Stomach (tissue), 9 donors: ENCODE measurements around the gene APP. TPM values are rescaled to one million over a fixed set of nuclear protein-coding genes. Genes with fewer than 3 reads are reported as not detected.

ENCODE experiments used
- DNase-seq, 2 donors: peaks; one replicate each; pipeline versions ENCODE4 v3.0.0 to v3.0.0-alpha.2; 2013 to 2019
- H3K27ac ChIP-seq, 5 donors: fragments of 200-600 bp in 4 of 5; sonication (generic) in 4 of 5; one replicate each; pipeline ENCODE4 v1.5.1; 2013 to 2019; ENCODE audit warnings: mild to moderate bottlenecking in 1 of 5, moderate library complexity in 1 of 5
- H3K27me3 ChIP-seq, 3 donors: fragments of 200-600 bp; sonication (generic); one replicate each; pipeline ENCODE4 v1.5.1; 2017 to 2019; ENCODE audit warnings: mixed run types in 1 of 3
- H3K36me3 ChIP-seq, 4 donors: fragments of 200-600 bp; sonication (generic); 1 replicate in 3 of 4; 2 replicates in 1 of 4; pipeline ENCODE4 v1.5.1; 2016 to 2019
- H3K4me1 ChIP-seq, 4 donors: fragments of 200-600 bp; sonication (generic); one replicate each; pipeline ENCODE4 v1.5.1; 2016 to 2019
- H3K4me3 ChIP-seq, 4 donors: fragments of 200-600 bp; sonication (generic) in 3 of 4; one replicate each; pipeline ENCODE4 v1.5.1; 2016 to 2019; ENCODE audit warnings: mild to moderate bottlenecking in 1 of 4
- H3K9me3 ChIP-seq, 4 donors: fragments of 200-600 bp; sonication (generic); one replicate each; pipeline ENCODE4 v1.5.1; 2016 to 2019
- EP300 ChIP-seq: sonication (generic); formaldehyde crosslinking; IDR thresholded peaks from one replicate; pipeline ENCODE4 v1.6.1; 2017; ENCODE audit warnings: antibody characterized with exemption
- POLR2A ChIP-seq, 4 donors: fragments of 450-650 bp; IDR thresholded peaks; one replicate each; pipeline ENCODE4 v1.6.1; 2016; ENCODE audit warnings: antibody characterized with exemption in 4 of 4, control low read depth in 2 of 4, mild to moderate bottlenecking in 1 of 4, moderate library complexity in 1 of 4
- POLR2AphosphoS5 ChIP-seq, 3 donors: sonication (generic); formaldehyde crosslinking; IDR thresholded peaks; one replicate each; pipeline ENCODE4 v1.6.1; 2016; ENCODE audit warnings: antibody characterized with exemption in 3 of 3
- WGBS, 5 donors: extraction: QIAGEN DNeasy Blood & Tissue Kit in 3 of 5; methylation state at CpG; one replicate each; pipeline versions ENCODE4 v1.1.5 to v1.1.7; 2013 to 2018; 5-methylcytosine and 5-hydroxymethylcytosine counted together
- intact Hi-C: fragments of 100-400 bp; cut with DNase I; formaldehyde crosslinking; loops from one replicate; pipeline ENCODE4 v1.15.1; 2023; ENCODE audit warnings: low total_unique reads
- polyA plus RNA-seq, 3 donors: library from polyadenylated mRNA; stranded (reverse); fragments of 200-250 nt; gene quantifications; one replicate each; pipeline ENCODE4 v1.2.3, GENCODE V29; 2013
- total RNA-seq, 5 donors: library from RNA; depleted of rRNA; stranded (reverse); fragments of >200 nt; gene quantifications; one replicate each; pipeline versions ENCODE4 v1.1.0 to v1.2.3, GENCODE V29; 2014 to 2016
- TF ChIP-seq, protein P1 (sequence below), 7 experiments: fragments of 450-650 bp in 4 of 7; fragments of 200-600 bp in 3 of 7; sonication (generic) in 3 of 7; IDR thresholded peaks; one replicate each; pipeline ENCODE4 v1.5.1; 2016 to 2019; ENCODE audit warnings: antibody characterized with exemption in 7 of 7, control low read depth in 2 of 7, mild to moderate bottlenecking in 1 of 7
- donor health status: healthy with polysubstance abuse.
- donor health status: Bipolar disorder and iron deficiency.
- donor health status: healthy.

Gene APP
- total and polyA plus RNA-seq, 8 donors = 41.2 to 408 (median 200) TPM

- no peaks in the 10 kb centered on the region for H3K27me3 ChIP-seq
- 51 to 53% (median 52%) methylated on average over 7 of the region's 7 CpGs for WGBS, 5 donors
- intact Hi-C loops = no loop called here
- H3K4me3 ChIP-seq = no peak overlapping the region
- DNase-seq = no peak
- H3K36me3 ChIP-seq = no peaks in the 10 kb centered on the region
- TF ChIP-seq EP300 (no peak), POLR2AphosphoS5 (IDR thresholded peaks at IDR 0.05) (no peak), POLR2A (IDR thresholded peaks at IDR 0.05) (no peak)
- TF ChIP-seq, protein P1, sequence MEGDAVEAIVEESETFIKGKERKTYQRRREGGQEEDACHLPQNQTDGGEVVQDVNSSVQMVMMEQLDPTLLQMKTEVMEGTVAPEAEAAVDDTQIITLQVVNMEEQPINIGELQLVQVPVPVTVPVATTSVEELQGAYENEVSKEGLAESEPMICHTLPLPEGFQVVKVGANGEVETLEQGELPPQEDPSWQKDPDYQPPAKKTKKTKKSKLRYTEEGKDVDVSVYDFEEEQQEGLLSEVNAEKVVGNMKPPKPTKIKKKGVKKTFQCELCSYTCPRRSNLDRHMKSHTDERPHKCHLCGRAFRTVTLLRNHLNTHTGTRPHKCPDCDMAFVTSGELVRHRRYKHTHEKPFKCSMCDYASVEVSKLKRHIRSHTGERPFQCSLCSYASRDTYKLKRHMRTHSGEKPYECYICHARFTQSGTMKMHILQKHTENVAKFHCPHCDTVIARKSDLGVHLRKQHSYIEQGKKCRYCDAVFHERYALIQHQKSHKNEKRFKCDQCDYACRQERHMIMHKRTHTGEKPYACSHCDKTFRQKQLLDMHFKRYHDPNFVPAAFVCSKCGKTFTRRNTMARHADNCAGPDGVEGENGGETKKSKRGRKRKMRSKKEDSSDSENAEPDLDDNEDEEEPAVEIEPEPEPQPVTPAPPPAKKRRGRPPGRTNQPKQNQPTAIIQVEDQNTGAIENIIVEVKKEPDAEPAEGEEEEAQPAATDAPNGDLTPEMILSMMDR (IDR thresholded peaks at IDR 0.05) = no peak
- H3K4me1 ChIP-seq = peaks cover 6 to 76% (median 46%) of the 10 kb centered on the region in 4 donors
- peak overlapping the region in 4 of 5 donors; percentile 26 to 71 (median 41) for H3K27ac ChIP-seq
- H3K9me3 ChIP-seq = no peaks in the 10 kb centered on the region
Measured at GRCh38 chr21:26124896-26125295, 45.7 kb downstream of the APP start.

DNA sequence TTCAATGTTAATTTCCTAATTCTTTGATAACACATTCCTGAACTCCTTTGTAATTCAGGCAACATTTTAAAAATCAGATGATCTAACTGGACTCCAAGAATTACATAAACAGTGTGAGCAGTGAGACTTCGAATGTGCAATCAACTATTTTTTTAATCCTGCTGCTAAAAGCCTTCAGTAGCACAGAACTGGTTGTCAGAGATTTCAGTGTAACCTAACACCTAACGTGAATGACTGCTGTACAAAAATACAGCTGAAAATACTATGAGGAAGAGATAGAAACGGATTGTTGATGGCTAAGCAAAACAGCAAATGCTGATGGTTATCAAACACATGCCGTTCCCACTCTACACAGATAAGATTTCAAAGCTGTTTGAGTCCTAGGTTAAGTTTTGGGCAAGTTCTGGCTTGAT is 46.1 kb downstream of the APP start:
- Histone ChIP-seq H3K27ac (peak overlapping the region in 4 of 5 donors; percentile 26 to 71 (median 41)), H3K4me1 (peaks cover 6 to 78% (median 49%) of the 10 kb centered on the region in 4 donors), H3K4me3 (no peak overlapping the region), H3K27me3 (no peaks in the 10 kb centered on the region), H3K9me3 (no peaks in the 10 kb centered on the region), H3K36me3 (no peaks in the 10 kb centered on the region)
- TF ChIP-seq POLR2A (IDR thresholded peaks at IDR 0.05) = no peak
- peak in 1 of 3 donors; percentile 30 for TF ChIP-seq POLR2AphosphoS5 (IDR thresholded peaks at IDR 0.05)
- peak in 1 of 2 donors; percentile 44 for DNase-seq
- WGBS, 5 donors = 13 to 32% (median 16%) methylated on average over 4 of the region's 4 CpGs
- intact Hi-C loops = no loop called here

GRCh38 chr21:26123012-26123411 is 47.6 kb downstream of the APP start:
- DNase-seq = no peak
- intact Hi-C loops = no loop called here
- TF ChIP-seq, protein P1 (IDR thresholded peaks at IDR 0.05) = no peak
- no peak for TF ChIP-seq POLR2A (IDR thresholded peaks at IDR 0.05)
- TF ChIP-seq EP300 = no peak
- no peak for TF ChIP-seq POLR2AphosphoS5 (IDR thresholded peaks at IDR 0.05)
- no peak overlapping the region for H3K27ac ChIP-seq
- H3K4me3 ChIP-seq = no peak overlapping the region
- peaks cover 6 to 81% (median 50%) of the 10 kb centered on the region in 4 donors for H3K4me1 ChIP-seq
- H3K9me3 ChIP-seq = no peaks in the 10 kb centered on the region
- H3K27me3 ChIP-seq = no peaks in the 10 kb centered on the region
- no peaks in the 10 kb centered on the region for H3K36me3 ChIP-seq
- 9 to 33% (median 17%) methylated on average over 1 of the region's 1 CpG for WGBS, 5 donors

DNA sequence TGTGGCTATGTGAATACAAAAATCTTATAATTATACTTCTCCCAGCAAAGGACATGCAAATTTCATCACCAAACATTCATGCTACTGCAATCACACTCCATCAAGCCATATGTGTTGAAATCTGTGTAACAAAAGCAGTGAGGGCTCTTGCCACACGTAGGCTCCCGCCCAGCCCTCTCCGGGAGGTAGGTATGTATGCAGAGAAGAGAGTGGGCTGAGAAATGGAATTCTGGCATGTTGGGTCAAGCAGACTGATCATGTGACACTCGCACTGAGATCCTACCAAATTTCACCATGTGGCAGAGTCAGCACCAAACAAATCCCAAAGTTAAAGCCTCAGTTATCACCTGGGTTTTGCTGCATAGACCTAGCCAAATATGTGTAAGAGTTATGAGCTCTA is 49.7 kb downstream of the APP start:
- WGBS, 5 donors = 83 to 96% (median 92%) methylated on average over 4 of the region's 4 CpGs
- intact Hi-C loops = no loop called here
- H3K4me1 ChIP-seq = peaks cover 6 to 81% (median 53%) of the 10 kb centered on the region in 4 donors
- DNase-seq = no peak
- no peak overlapping the region for H3K27ac ChIP-seq
- no peaks in the 10 kb centered on the region for H3K27me3 ChIP-seq
- H3K9me3 ChIP-seq = no peaks in the 10 kb centered on the region
- no peak overlapping the region for H3K4me3 ChIP-seq
- H3K36me3 ChIP-seq = no peaks in the 10 kb centered on the region
- TF ChIP-seq POLR2A (IDR thresholded peaks at IDR 0.05) = no peak
- no peak for TF ChIP-seq POLR2AphosphoS5 (IDR thresholded peaks at IDR 0.05)
- TF ChIP-seq EP300 = no peak
- TF ChIP-seq, protein P1 (IDR thresholded peaks at IDR 0.05) = no peak

DNA sequence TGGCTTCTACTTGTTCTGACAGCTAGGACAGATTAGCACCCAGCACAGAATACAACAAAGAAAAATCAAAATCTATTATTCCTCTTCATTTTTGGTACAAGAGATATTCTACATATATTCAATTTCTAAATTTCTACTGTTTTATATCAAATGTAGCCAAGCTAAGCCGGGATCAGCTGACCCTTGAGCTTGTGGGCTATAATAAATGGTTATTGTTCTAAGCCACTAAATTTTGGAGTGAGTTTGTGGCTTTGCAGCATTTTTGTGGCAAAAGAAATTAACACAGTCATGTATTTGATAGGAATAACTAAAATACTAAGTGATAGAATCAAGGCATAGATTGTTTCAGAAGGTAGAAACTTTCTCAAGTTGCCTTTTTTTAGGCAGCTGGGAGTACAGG is 50.7 kb downstream of the APP start:
- Histone ChIP-seq H3K9me3 (no peaks in the 10 kb centered on the region), H3K4me3 (no peak overlapping the region), H3K36me3 (no peaks in the 10 kb centered on the region), H3K4me1 (peaks cover 5 to 79% (median 51%) of the 10 kb centered on the region in 4 donors), H3K27me3 (no peaks in the 10 kb centered on the region), H3K27ac (no peak overlapping the region)
- intact Hi-C loops = no loop called here
- 75 to 91% (median 88%) methylated on average over 1 of the region's 1 CpG for WGBS, 5 donors
- TF ChIP-seq POLR2A (IDR thresholded peaks at IDR 0.05) = no peak
- TF ChIP-seq, protein P1 (IDR thresholded peaks at IDR 0.05) = no peak
- TF ChIP-seq POLR2AphosphoS5 (IDR thresholded peaks at IDR 0.05) = no peak
- TF ChIP-seq EP300 = no peak
- DNase-seq = no peak
